ENCODE results near the gene SPG21.
"Not testable (repeated sequence)": the region's sequence is repeated elsewhere in the genome, so short reads cannot be mapped to it uniquely, and the experiment has no call there.

SPG21 gene

DNA sequence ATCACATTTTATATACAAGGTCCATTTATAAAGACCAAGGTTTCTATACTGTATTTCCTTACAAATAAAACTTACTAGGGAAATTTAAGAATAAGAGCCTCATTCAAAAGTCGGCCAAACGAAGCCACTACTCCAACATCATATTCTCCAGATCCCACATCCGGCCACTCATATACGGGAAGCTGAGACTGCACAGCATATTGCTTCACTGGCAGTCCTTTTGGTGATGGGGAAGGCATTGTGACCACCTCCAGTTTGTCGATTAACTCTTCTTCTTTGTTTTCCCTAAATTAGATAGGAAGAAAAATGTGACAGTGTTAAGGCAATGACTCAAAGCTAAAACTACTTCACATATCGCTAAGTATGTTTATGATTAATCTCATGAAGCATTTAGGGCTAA lies 37.0 kb upstream of the SPG21 start:
- H3K36me3 ChIP-seq (ENCODE audit: insufficient read depth, low read depth, low read length), result peaks cover 32% of the 10 kb centered on the region
- H3K9me3 ChIP-seq (ENCODE audit: insufficient read depth, low read depth, low read length), result no peaks in the 10 kb centered on the region
- H3K9ac ChIP-seq (ENCODE audit: low read depth, low read length), result no peak overlapping the region
- H3K4me3 ChIP-seq (ENCODE audit: low read length), result no peak overlapping the region
- H3K27me3 ChIP-seq (ENCODE audit: insufficient read depth, low read length), result no peaks in the 10 kb centered on the region
- H3K27ac ChIP-seq (ENCODE audit: low read length), result no peak overlapping the region
- peaks cover 3% of the 10 kb centered on the region; the same call in 1 of the 2 replicates for H3K4me1 ChIP-seq (ENCODE audit: insufficient read depth, low read length)

DNA sequence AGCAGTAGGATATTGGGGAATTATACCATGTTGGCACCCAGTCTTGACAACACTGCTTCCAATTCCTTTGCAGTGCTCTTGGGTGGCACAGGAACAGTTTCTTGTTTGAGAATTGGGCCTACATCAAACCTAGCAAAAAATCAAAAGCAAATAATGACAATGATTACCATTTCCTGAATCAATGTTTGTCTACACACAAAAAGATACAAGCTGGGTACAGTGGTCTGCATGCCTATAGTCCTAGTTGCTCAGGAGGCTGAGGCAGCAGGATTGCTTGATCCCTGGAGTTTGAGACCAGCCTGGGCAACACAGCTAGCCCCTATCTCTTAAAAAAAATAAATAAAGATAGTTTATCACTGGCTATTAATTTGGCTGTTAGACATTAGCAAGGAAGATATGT lies 31.8 kb upstream of the SPG21 start:
- H3K27me3 ChIP-seq (ENCODE audit: insufficient read depth, low read length), result no peaks in the 10 kb centered on the region
- H3K9me3 ChIP-seq (ENCODE audit: insufficient read depth, low read depth, low read length), result no peaks in the 10 kb centered on the region
- H3K27ac ChIP-seq (ENCODE audit: low read length), result no peak overlapping the region
- H3K36me3 ChIP-seq (ENCODE audit: insufficient read depth, low read depth, low read length), result peaks cover 75% of the 10 kb centered on the region
- H3K4me3 ChIP-seq (ENCODE audit: low read length), result no peak overlapping the region
- no peak overlapping the region for H3K9ac ChIP-seq (ENCODE audit: low read depth, low read length)
- H3K4me1 ChIP-seq (ENCODE audit: insufficient read depth, low read length), result no peaks in the 10 kb centered on the region

DNA sequence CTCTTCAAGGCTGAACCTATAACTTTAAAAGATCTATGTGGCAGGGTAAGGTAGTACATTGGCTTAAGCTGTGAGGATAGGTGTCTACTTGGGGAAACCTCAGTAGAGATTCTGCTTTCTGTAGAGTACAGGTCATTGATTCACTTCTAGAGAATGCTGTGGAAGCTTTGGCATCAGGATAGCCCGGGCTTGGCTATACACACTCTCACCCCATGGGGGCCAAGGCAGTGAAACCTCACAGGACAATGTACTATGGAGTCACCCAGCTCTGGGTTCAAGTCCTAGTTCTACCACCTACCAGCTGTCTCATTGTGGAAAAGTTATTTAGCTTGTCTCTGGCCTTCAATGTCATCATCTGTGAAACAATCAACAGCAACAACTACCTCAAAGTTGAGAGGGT lies 30.7 kb upstream of the SPG21 start:
- H3K27me3 ChIP-seq (ENCODE audit: insufficient read depth, low read length), result no peaks in the 10 kb centered on the region
- no peak overlapping the region for H3K27ac ChIP-seq (ENCODE audit: low read length)
- H3K9me3 ChIP-seq (ENCODE audit: insufficient read depth, low read depth, low read length), result no peaks in the 10 kb centered on the region
- H3K9ac ChIP-seq (ENCODE audit: low read depth, low read length), result no peak overlapping the region
- peaks cover 74% of the 10 kb centered on the region for H3K36me3 ChIP-seq (ENCODE audit: insufficient read depth, low read depth, low read length)
- H3K4me3 ChIP-seq (ENCODE audit: low read length), result no peak overlapping the region
- H3K4me1 ChIP-seq (ENCODE audit: insufficient read depth, low read length), result no peaks in the 10 kb centered on the region

DNA sequence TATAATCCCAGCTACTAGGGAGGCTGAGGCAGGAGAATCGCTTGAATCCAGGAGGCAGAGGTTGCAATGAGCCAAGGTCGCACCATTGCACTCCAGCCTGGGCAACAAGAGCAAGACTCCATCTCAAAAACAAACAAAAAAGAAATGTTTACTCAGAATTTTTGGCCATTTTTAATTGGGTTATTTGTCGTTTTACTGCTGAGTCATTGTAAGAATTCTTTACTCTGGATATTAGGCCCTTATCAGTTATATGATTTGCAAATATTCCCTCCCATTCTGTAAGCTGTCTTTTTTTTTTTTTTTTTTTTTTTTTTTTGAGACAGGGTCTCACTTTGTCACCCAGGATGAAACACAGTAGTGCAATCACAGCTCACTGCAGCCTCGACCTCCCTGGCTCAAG lies 21.5 kb upstream of the SPG21 start:
- not testable (repeated sequence) for H3K27ac ChIP-seq (ENCODE audit: low read length)
- peaks cover 37% of the 10 kb centered on the region for H3K36me3 ChIP-seq (ENCODE audit: insufficient read depth, low read depth, low read length)

DNA sequence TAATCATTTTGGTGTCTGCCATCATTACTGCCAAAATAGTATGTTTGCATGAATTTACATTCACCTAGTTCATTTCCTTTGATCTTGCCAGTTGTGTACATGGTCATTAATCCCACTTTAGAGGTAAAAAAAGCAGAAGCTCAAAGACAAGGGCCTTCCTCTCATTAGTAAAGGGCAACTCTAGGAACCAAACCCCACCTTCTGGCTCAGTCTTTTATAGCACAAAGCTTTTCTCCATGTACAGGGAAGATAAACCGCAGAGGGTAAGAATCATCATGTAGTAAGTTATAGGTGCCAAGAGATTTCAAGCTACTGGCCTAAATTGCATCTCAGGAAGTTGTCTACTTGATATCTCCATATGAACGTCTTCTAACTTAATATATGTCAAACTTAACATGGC lies 19.3 kb upstream of the SPG21 start:
- no peaks in the 10 kb centered on the region for H3K27me3 ChIP-seq (ENCODE audit: insufficient read depth, low read length)
- H3K9me3 ChIP-seq (ENCODE audit: insufficient read depth, low read depth, low read length), result no peaks in the 10 kb centered on the region
- H3K4me3 ChIP-seq (ENCODE audit: low read length), result no peak overlapping the region
- H3K27ac ChIP-seq (ENCODE audit: low read length), result no peak overlapping the region
- H3K9ac ChIP-seq (ENCODE audit: low read depth, low read length), result no peak overlapping the region
- H3K36me3 ChIP-seq (ENCODE audit: insufficient read depth, low read depth, low read length), result peaks cover 30% of the 10 kb centered on the region
- H3K4me1 ChIP-seq (ENCODE audit: insufficient read depth, low read length), result no peaks in the 10 kb centered on the region; the same call in 1 of the 2 replicates

More for the DNA sequence above, 21.5 kb upstream of the SPG21 start:
- not testable (repeated sequence) for H3K9ac ChIP-seq (ENCODE audit: low read depth, low read length); H3K27me3 ChIP-seq (ENCODE audit: insufficient read depth, low read length); H3K4me1 ChIP-seq (ENCODE audit: insufficient read depth, low read length); H3K4me3 ChIP-seq (ENCODE audit: low read length); H3K9me3 ChIP-seq (ENCODE audit: insufficient read depth, low read depth, low read length)

DNA sequence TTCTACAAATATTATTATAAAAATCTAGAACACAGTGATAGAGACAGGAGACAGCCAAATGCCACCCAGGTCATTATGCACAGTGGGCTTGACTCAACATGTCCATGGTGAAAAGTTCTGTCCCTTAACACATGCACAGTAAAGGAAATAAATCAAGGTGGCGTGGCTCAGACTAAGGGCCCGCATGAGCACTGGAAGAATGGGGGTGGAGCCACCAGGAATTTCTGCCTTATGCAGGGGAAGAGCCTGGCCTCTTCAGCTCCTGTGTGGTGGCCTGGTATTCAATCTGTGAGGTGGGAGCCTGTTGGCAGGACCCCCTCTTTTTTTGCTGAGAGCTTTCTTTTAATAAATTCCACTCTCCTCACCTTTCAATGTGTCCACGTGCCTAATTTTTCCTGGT lies 17.2 kb upstream of the SPG21 start:
- H3K4me1 ChIP-seq (ENCODE audit: insufficient read depth, low read length), result no peaks in the 10 kb centered on the region; the same call in 1 of the 2 replicates
- no peaks in the 10 kb centered on the region for H3K27me3 ChIP-seq (ENCODE audit: insufficient read depth, low read length)
- no peak overlapping the region for H3K27ac ChIP-seq (ENCODE audit: low read length)
- H3K36me3 ChIP-seq (ENCODE audit: insufficient read depth, low read depth, low read length), result peaks cover 24% of the 10 kb centered on the region
- no peaks in the 10 kb centered on the region for H3K9me3 ChIP-seq (ENCODE audit: insufficient read depth, low read depth, low read length)
- H3K4me3 ChIP-seq (ENCODE audit: low read length), result no peak overlapping the region
- H3K9ac ChIP-seq (ENCODE audit: low read depth, low read length), result no peak overlapping the region

DNA sequence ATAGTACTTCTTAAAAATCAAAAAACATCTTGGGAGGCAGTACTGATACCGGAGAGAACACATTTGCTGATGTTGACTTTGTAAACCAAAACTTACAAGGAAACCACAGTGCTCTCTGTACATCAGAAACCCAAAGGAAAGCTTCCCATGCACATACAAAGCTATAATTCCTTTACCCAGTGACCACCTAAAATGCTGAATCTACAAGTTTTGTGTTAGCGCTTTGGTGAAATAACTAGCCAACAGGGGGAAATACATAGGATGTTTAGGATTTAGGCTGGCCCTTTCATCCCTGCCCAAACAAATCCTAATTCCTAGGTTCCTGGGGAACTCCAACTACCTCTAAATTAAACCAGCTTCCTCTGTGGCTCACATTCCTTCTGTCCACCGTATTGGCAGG lies 15.3 kb upstream of the SPG21 start:
- Histone ChIP-seq H3K4me1 (ENCODE audit: insufficient read depth, low read length) (no peaks in the 10 kb centered on the region; the same call in 1 of the 2 replicates), H3K36me3 (ENCODE audit: insufficient read depth, low read depth, low read length) (peaks cover 16% of the 10 kb centered on the region), H3K27ac (ENCODE audit: low read length) (no peak overlapping the region), H3K9ac (ENCODE audit: low read depth, low read length) (no peak overlapping the region), H3K27me3 (ENCODE audit: insufficient read depth, low read length) (no peaks in the 10 kb centered on the region), H3K9me3 (ENCODE audit: insufficient read depth, low read depth, low read length) (no peaks in the 10 kb centered on the region), H3K4me3 (ENCODE audit: low read length) (no peak overlapping the region)

DNA sequence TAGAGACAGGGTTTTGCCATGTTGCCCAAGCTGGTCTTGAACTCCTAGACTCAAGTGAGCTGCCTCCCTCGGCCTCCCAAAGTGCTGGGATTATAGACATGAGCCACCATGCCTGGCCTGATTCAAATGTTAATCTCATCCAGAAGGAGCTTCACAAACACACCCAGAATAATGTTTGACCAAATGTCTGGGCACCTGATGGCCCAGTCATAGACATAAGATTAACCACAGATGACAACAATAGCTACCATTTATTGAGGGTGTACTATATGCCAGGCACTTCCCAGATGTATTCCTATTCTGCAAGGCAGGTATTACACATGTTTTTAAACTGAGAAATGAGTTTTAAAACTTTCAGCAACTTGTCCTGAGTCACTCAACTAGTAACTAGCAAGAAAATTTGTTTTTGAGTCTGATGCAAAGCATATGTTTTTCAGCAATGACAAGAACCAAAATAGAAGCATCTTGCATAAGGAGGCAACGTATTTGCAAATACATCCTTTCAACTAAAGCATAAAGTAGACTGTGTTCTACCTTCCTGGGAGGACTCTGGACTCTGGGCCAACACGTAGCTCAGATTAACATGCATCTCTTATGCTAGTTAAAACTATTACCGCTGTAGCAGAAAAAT lies 8.1 kb upstream of the SPG21 start:
- H3K4me3 ChIP-seq (ENCODE audit: low read length), result no peak overlapping the region
- no peak overlapping the region for H3K27ac ChIP-seq (ENCODE audit: low read length)
- no peaks in the 10 kb centered on the region for H3K27me3 ChIP-seq (ENCODE audit: insufficient read depth, low read length)
- H3K4me1 ChIP-seq (ENCODE audit: insufficient read depth, low read length), result no peaks in the 10 kb centered on the region
- no peaks in the 10 kb centered on the region for H3K9me3 ChIP-seq (ENCODE audit: insufficient read depth, low read depth, low read length)
- H3K36me3 ChIP-seq (ENCODE audit: insufficient read depth, low read depth, low read length), result peaks cover 1% of the 10 kb centered on the region; the same call in 1 of the 2 replicates
- no peak overlapping the region for H3K9ac ChIP-seq (ENCODE audit: low read depth, low read length)

DNA sequence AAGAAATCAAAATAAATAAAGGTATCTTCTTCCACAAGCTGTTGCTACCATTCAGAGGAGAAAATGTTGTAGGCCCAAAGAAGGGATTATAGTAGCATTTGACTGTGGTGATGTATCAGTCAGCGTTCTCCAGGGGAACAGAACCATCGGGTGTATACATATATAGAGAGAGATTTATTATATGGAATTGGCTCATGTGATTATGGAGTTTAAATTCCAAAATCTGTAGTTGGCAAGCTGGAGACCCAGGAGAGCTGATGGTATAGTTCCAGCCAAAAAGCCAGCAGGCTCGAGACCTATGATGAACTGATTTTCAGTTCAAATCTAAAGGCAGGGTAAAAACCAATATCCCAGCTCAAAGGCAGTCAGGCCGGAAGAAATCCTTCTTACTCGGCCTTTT lies 7.4 kb upstream of the SPG21 start:
- Histone ChIP-seq H3K27ac (ENCODE audit: low read length) (no peak overlapping the region), H3K4me3 (ENCODE audit: low read length) (no peak overlapping the region), H3K4me1 (ENCODE audit: insufficient read depth, low read length) (no peaks in the 10 kb centered on the region), H3K9ac (ENCODE audit: low read depth, low read length) (no peak overlapping the region), H3K27me3 (ENCODE audit: insufficient read depth, low read length) (no peaks in the 10 kb centered on the region), H3K36me3 (ENCODE audit: insufficient read depth, low read depth, low read length) (no peaks in the 10 kb centered on the region), H3K9me3 (ENCODE audit: insufficient read depth, low read depth, low read length) (no peaks in the 10 kb centered on the region)

DNA sequence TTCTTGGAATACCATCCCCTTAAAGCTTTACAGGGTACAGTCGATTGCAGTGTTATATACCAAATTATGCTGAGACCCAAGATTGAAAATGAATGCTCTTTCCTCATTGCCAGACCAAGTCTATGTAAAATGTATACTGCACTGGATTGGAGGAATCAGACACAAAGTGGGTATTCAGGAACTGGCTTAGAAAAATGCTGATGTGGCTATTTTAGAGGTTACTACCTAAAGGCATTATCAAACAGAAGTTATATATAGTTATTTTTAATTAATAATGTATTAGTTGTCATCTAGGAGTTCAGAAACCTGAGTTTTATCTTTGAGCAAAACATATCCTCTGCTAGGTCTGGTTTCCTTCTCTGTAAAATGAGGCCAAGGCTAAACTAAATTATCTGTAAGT lies 3.6 kb upstream of the SPG21 start:
- no peaks in the 10 kb centered on the region for H3K9me3 ChIP-seq (ENCODE audit: insufficient read depth, low read depth, low read length)
- H3K27ac ChIP-seq (ENCODE audit: low read length), result no peak overlapping the region
- no peaks in the 10 kb centered on the region for H3K36me3 ChIP-seq (ENCODE audit: insufficient read depth, low read depth, low read length)
- H3K27me3 ChIP-seq (ENCODE audit: insufficient read depth, low read length), result no peaks in the 10 kb centered on the region
- H3K4me1 ChIP-seq (ENCODE audit: insufficient read depth, low read length), result no peaks in the 10 kb centered on the region
- H3K4me3 ChIP-seq (ENCODE audit: low read length), result no peak overlapping the region
- H3K9ac ChIP-seq (ENCODE audit: low read depth, low read length), result no peak overlapping the region

DNA sequence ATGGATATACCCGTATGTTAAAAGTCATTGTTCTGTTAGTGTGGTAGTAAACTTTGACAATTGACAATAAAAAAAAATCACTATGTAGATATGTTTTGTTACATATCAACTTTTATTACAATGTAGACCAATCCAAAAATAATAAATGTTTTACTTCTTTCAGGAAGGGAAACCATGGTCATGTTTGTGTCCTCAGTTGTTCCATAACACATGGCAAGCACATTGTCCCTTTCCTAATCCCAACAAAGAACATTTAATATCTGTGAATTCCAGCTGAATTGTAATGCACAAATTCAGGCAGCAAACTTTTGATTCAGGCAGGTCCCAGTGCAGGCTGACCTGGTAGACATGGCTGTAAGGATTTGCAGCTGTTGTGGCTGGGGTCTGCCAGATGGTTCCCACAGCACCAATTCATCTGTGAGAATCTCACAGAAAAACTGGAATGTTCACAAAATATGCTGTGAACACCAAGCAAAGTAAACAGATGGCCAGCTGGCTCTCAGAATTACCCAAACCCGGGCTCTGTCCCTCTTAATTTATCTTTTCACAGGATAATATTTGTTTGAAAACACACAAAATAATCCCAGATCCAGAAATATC lies 1.9 kb upstream of the SPG21 start:
- H3K36me3 ChIP-seq (ENCODE audit: insufficient read depth, low read depth, low read length), result peaks cover 7% of the 10 kb centered on the region; the same call in 1 of the 2 replicates
- no peak overlapping the region for H3K9ac ChIP-seq (ENCODE audit: low read depth, low read length)
- no peaks in the 10 kb centered on the region for H3K9me3 ChIP-seq (ENCODE audit: insufficient read depth, low read depth, low read length)
- H3K27ac ChIP-seq (ENCODE audit: low read length), result no peak overlapping the region
- no peaks in the 10 kb centered on the region for H3K4me1 ChIP-seq (ENCODE audit: insufficient read depth, low read length)
- H3K4me3 ChIP-seq (ENCODE audit: low read length), result no peak overlapping the region
- no peaks in the 10 kb centered on the region for H3K27me3 ChIP-seq (ENCODE audit: insufficient read depth, low read length)

DNA sequence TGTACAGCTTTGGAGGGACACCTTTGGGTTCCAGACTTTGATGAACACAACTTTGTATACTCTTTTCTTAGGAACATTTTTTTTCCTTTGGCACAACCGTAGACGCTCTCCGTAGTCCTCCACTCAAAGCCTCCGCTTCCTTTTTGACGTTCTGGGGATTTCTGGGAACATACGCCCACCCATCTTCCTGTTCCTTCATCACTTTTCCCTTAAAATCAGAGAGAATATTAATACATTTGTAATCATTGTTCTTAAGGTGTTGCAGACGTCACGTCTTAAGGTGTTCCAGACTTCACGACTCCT lies 405 bp upstream of the SPG21 start:
- peak overlapping the region; percentile 97 for H3K4me3 ChIP-seq (ENCODE audit: low read length)
- no peaks in the 10 kb centered on the region for H3K9me3 ChIP-seq (ENCODE audit: insufficient read depth, low read depth, low read length)
- peaks cover 7% of the 10 kb centered on the region; the same call in 1 of the 2 replicates for H3K36me3 ChIP-seq (ENCODE audit: insufficient read depth, low read depth, low read length)
- no peaks in the 10 kb centered on the region for H3K4me1 ChIP-seq (ENCODE audit: insufficient read depth, low read length)
- H3K9ac ChIP-seq (ENCODE audit: low read depth, low read length), result peak overlapping the region; percentile 76; the same call in 1 of the 2 replicates
- H3K27ac ChIP-seq (ENCODE audit: low read length), result no peak overlapping the region
- no peaks in the 10 kb centered on the region for H3K27me3 ChIP-seq (ENCODE audit: insufficient read depth, low read length)

All from iPS-20b (cell line).